T-helper 2 cell treated with Interferon-gamma antibody and Interleukin-4, amounts not matched to agents 5 μg/mL and 100 μg/mL, for 36 hours (primary cell): ENCODE data around the gene SLC9C1.

Experiments used
- DNase-seq: peaks from one replicate; pipeline ENCODE4 v3.0.0; 2021; ENCODE audit warnings: low spot score
- H3K27ac Mint-ChIP-seq: one replicate; pipeline ENCODE4 v1.8.0; 2021; ENCODE audit warnings: mild to moderate bottlenecking, mixed read lengths
- H3K27me3 Mint-ChIP-seq: one replicate; pipeline ENCODE4 v1.8.0; 2021; ENCODE audit warnings: low read depth, mixed read lengths
- H3K36me3 Mint-ChIP-seq: one replicate; pipeline ENCODE4 v1.8.0; 2021; ENCODE audit warnings: low read depth, mixed read lengths
- H3K4me1 Mint-ChIP-seq: one replicate; pipeline ENCODE4 v1.8.0; 2021; ENCODE audit warnings: low read depth, mixed read lengths
- H3K4me3 Mint-ChIP-seq: one replicate; pipeline ENCODE4 v1.8.0; 2022; ENCODE audit warnings: mild to moderate bottlenecking, moderate library complexity, mixed read lengths
- H3K9me3 Mint-ChIP-seq: one replicate; pipeline ENCODE4 v1.8.0; 2021; ENCODE audit warnings: mixed read lengths

SLC9C1 gene

DNA sequence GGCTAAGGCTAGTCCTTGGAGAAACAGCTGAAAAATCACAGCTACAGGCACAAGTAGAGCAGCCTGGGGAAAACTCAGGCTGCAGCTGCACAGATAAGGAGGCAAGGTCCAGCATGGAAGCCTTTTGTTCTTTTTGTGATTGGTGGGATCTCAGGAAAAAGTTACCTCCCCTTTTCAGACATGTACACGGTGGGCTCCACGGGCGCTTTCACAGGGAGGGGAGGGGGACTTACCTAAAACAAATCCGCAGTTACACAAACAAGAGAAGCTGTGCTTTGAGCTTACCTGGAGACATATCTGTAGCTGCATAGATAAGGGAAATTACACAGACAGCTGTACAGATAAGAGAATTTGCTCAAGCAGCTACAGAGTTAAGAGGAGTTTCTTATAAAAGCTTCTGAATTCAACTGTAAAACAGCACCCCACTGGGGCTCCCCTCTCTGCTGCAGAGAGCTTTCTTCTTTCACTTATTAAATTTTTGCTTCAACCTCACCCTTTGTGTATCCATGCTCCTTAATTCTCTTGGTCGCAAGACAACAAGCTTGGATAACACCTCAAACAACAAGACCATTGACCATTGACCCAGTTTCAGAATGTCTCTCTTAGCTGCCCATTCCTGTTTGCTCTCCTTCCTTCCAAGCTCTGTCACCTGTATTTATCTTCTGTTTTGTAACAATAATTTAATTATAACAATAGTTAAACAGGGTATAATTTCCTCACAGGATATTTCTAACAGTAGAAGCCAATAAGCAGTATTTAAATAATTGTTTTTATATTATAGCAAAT is 28.0 kb upstream of the SLC9C1 start:
- H3K27me3 Mint-ChIP-seq = peaks cover 8% of the 10 kb centered on the region
- DNase-seq = no peak
- H3K27ac Mint-ChIP-seq = no peak overlapping the region
- no peak overlapping the region for H3K4me3 Mint-ChIP-seq
- peaks cover 4% of the 10 kb centered on the region for H3K36me3 Mint-ChIP-seq
- H3K9me3 Mint-ChIP-seq = peaks cover 5% of the 10 kb centered on the region
- H3K4me1 Mint-ChIP-seq = peaks cover 18% of the 10 kb centered on the region

DNA sequence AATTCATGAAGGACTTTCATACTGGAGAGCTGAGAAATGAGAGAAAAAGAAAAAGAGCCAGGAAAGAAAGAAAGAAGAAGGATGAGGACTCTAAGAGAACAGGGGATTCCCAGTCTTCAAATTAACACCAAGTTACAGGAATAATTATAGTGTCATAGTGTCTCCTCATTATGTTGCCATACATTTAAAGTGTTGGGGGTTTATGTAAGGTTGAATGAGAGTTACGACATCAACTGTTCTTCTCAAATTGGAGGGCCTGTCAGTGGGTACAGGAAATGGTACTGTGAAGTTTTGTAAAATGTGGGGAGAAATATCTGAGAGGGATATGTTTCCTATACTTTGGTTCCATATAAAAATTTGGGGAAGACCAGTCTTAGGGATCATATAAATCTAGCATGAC is 26.7 kb upstream of the SLC9C1 start:
- Mint-ChIP-seq H3K4me1 (peaks cover 16% of the 10 kb centered on the region), H3K27ac (no peak overlapping the region), H3K27me3 (peaks cover 8% of the 10 kb centered on the region), H3K36me3 (peaks cover 7% of the 10 kb centered on the region), H3K4me3 (no peak overlapping the region), H3K9me3 (peaks cover 8% of the 10 kb centered on the region)
- DNase-seq = no peak

DNA sequence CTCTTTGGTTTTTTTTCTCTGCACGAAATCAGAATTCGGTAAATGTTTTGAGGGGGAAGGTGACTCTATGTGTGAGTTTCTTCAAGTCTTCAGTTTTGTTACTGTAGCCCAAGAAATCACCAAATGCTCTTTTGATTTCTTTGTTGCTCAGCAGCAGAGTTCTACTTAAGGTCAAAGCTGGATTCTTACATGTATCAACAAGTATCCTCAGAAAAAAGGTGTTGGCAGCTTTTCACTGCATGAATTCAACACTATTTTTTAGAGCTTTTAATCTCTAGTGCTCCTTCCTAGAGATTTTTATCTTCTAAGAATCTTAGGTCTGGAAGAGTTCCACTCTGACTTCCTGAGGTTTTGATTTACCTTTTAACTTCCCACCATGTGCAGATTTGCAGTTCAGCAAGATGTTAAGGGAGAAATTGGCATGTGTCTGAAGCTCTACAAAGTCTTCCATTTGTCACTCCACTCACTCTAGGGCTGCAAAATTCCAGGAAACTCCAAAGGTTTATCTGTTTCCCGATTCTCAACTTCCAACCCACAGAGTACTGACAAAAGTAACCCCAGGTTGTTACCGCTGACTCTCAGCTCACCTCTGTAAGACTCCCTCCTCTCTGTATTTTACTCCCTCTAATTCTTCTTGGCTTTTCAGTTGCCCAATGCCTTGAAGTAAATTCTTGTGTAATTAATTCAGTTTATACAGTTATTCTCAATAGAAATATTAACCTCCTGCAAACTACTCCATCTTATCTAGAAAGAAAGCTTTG is 25.7 kb upstream of the SLC9C1 start:
- Mint-ChIP-seq H3K36me3 (peaks cover 10% of the 10 kb centered on the region), H3K27me3 (peaks cover 8% of the 10 kb centered on the region), H3K4me3 (no peak overlapping the region), H3K9me3 (peaks cover 15% of the 10 kb centered on the region), H3K4me1 (peaks cover 16% of the 10 kb centered on the region), H3K27ac (no peak overlapping the region)
- no peak for DNase-seq

DNA sequence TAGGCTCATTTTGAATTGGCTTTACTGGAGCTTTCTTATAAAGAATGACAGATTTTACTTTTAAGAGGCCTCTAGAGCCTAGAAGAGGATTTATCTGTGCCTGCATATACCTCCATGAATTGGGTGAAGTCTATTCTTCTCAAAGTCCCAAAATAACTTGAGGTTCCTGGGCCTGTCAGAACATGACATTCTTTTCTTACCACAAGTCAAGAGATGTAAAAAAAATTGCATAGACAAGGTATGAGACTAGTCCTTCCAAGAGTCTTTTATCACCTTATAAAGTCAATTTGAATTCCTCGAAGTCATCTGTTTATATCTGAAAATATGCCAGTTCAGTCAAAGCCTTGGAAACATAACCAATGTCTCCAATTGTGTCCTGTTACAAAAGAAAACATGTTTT is 21.8 kb upstream of the SLC9C1 start:
- no peak overlapping the region for H3K4me3 Mint-ChIP-seq
- peaks cover 22% of the 10 kb centered on the region for H3K9me3 Mint-ChIP-seq
- H3K27me3 Mint-ChIP-seq = no peaks in the 10 kb centered on the region
- DNase-seq = no peak
- peaks cover 20% of the 10 kb centered on the region for H3K4me1 Mint-ChIP-seq
- peaks cover 13% of the 10 kb centered on the region for H3K36me3 Mint-ChIP-seq
- no peak overlapping the region for H3K27ac Mint-ChIP-seq

DNA sequence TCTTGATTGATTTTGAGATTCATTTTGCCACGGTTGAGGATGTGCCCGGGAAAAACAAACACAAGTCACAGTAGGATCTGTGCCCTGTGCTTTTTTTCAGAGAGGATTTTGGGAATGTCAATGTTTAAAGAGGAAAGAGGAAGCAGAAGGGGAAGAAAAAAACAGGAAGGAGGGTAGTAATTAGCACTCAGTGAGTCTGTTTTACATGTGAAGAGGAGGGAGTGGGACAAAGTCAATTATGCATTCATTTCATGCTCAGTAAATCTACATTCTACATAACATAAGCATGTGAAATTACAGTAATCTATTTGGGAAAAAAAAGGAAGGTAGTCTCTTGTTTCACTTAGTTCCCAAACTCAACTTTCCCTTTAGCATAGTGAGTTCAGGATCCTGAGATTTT is 20.6 kb upstream of the SLC9C1 start:
- Mint-ChIP-seq H3K27me3 (no peaks in the 10 kb centered on the region), H3K4me1 (peaks cover 13% of the 10 kb centered on the region), H3K36me3 (peaks cover 13% of the 10 kb centered on the region), H3K9me3 (peaks cover 22% of the 10 kb centered on the region), H3K27ac (no peak overlapping the region), H3K4me3 (no peak overlapping the region)
- no peak for DNase-seq

DNA sequence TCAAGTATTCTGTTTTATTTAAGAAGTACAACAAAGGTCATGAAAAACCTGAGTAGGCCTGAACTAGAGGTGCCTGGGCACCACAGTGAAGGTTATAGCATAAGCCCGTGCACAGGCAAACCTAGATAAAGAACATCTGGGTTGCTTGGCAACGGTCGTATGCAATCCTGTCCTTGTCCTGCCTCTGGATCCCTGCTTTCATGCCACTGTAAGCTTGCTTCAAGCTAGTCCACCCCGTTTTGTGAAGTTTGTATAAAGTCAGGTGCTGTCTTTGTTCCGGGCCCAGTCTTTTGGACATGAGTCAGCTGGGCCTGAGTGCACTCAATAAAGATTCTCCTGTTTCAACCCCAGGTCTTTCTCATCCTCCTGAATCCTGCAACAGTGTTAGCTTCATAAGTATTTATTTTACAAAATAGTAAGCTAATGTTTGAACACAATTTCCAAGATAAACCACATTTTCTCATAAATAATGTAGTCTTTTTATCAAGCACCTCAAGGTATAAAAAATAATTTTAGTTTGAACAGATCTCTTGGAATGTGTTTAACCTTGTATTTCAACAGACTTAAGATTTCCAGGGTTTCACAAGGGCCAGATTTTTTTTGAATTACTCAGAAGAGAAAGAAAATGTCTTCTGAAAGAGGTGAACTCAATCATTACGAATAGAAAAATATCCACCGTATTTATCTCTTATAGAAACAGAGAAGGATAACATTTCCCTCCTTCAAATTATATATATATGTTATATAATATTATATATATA is 14.3 kb upstream of the SLC9C1 start:
- H3K27me3 Mint-ChIP-seq = no peaks in the 10 kb centered on the region
- H3K27ac Mint-ChIP-seq = no peak overlapping the region
- DNase-seq = no peak
- no peak overlapping the region for H3K4me3 Mint-ChIP-seq
- H3K9me3 Mint-ChIP-seq = no peaks in the 10 kb centered on the region
- H3K4me1 Mint-ChIP-seq = peaks cover 7% of the 10 kb centered on the region
- H3K36me3 Mint-ChIP-seq = no peaks in the 10 kb centered on the region

DNA sequence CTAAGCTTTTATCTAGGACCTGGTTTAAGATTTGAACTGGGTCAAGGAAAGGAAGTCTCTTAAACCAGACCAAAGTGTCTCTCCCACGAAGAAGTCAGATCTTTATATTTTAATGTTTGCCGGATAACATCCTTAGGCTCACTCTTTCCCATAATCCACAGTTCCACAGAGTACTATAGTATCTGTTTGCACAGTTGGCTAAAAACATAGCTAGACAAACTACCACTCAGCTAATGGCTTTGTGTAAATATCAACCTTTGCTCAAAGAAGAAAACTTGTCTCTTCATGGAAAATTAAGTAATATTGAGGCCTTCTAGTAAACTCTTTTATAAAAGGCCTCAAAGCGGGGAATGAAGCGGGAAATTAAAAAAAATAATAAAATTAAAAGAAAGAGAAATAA is 13.5 kb upstream of the SLC9C1 start:
- no peaks in the 10 kb centered on the region for H3K36me3 Mint-ChIP-seq
- H3K9me3 Mint-ChIP-seq = no peaks in the 10 kb centered on the region

DNA sequence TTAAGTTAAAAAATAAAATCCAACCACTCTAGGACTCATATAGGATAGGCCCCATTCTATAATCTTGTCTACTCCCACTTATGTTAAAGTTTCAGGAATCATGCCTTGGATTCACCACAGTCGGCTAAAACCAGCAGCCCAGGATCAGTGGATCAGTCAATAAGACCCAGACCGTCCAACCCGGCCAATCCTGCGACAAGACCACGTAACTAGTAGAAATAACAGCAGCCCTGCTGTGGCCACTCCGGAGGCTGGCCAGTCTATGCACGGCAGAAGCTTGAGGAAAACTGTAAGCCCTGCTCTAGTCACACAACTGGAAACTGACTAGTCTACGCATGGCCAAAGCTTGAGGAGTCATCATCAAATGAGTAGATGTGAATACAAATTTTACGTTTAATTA is 12.8 kb upstream of the SLC9C1 start:
- DNase-seq = no peak
- Mint-ChIP-seq H3K27ac (no peak overlapping the region), H3K9me3 (no peaks in the 10 kb centered on the region), H3K27me3 (no peaks in the 10 kb centered on the region), H3K4me1 (peaks cover 2% of the 10 kb centered on the region), H3K4me3 (no peak overlapping the region), H3K36me3 (no peaks in the 10 kb centered on the region)

More for the DNA sequence above, 13.5 kb upstream of the SLC9C1 start:
- Mint-ChIP-seq H3K27me3 (no peaks in the 10 kb centered on the region), H3K4me3 (no peak overlapping the region), H3K27ac (no peak overlapping the region), H3K4me1 (no peaks in the 10 kb centered on the region)
- DNase-seq = no peak

DNA sequence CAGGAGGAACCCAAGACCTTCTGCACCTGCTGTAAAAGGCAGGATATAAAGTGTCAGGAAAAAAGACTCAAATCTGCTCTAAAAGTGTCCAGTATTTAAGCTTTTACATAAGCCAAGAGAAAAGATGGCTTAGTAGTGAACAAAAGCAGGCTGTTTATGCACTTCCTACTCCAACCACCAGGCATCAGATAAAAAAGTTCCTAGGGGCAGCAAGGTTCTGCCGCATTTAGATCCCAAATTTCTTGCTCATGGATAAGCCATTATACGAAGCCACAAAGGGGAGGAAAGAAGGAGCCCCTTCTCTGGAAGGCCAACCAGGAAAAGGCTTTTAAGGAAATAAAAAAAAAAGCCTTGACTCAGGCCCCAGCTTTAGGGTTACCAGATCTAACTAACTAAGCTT is 10.6 kb upstream of the SLC9C1 start:
- Mint-ChIP-seq H3K27me3 (no peaks in the 10 kb centered on the region), H3K9me3 (no peaks in the 10 kb centered on the region)

DNA sequence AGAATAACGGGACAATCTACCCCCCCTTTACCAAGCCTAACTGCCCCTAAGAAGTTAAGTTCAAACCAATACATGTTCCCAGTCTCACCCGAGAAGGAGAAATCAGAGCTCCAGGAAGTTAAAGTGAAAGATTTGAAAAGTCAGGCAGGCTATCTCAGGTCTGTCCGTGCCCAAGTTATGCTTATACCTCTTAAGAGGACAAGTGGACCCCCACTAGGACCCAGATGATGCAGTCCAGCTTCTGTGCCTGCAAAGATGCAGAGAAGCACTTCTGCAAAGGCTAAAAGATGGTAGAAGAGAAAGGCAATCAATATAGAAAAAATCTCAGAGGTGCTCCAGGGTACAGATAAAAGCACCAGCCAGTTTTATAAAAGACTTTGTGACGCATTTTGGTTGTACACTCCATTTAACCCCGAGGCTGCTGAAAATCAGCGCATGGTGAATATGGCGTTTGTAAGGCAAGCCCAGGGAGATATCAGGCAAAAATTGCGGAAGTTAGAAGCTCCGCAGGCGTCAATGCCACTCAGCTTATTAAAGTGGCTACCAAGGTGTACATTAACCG is 9.8 kb upstream of the SLC9C1 start:
- H3K4me3 Mint-ChIP-seq = no peak overlapping the region
- H3K36me3 Mint-ChIP-seq = no peaks in the 10 kb centered on the region
- H3K27ac Mint-ChIP-seq = no peak overlapping the region
- no peak for DNase-seq
- no peaks in the 10 kb centered on the region for H3K9me3 Mint-ChIP-seq
- H3K27me3 Mint-ChIP-seq = no peaks in the 10 kb centered on the region
- H3K4me1 Mint-ChIP-seq = peaks cover 6% of the 10 kb centered on the region

More for the DNA sequence above, 10.6 kb upstream of the SLC9C1 start:
- peaks cover 4% of the 10 kb centered on the region for H3K4me1 Mint-ChIP-seq
- no peak for DNase-seq
- H3K36me3 Mint-ChIP-seq = no peaks in the 10 kb centered on the region
- H3K4me3 Mint-ChIP-seq = no peak overlapping the region
- H3K27ac Mint-ChIP-seq = no peak overlapping the region

DNA sequence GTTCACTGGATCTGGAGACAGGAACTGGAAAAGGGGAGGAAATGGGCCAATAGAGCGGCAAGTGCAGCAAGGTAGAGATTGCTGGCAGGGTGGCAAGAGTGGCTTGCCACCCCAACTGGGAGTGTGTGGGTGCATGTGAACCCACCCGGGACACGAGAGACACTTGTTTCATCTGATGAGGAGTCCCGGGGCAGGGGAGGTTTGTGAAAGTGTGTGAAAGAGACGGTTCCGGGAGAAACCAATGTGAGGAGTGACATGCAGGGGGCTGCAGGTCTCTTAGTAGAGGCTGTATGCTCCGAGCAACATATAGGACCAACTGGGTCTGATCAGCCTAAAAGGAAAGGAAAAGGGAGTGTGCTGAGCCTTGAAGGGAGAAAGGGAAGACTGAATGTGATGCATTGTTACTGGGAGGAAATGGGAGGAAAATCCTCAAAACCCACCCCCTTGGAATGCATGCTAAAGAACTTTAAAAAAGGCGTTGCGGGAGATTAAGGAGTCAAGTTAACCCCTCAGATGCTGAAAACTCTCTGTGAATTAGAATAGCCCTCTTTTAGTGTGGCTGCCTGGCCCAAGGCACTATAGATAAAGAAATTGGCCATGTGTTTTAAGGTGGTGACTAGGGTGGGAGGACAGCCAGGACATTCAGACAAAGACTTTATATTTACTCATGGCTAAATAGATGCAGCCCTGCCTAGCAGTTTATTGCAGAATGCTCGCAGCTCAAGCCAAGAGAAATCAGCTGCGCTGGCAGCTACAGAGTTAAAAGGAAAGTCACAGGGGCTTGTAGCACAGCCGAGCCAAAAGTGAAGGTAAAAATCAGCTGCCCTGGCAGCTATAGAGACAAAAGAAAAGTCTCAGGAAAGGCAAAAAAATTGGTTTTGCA is 9.1 kb upstream of the SLC9C1 start:
- H3K4me3 Mint-ChIP-seq = no peak overlapping the region
- no peaks in the 10 kb centered on the region for H3K36me3 Mint-ChIP-seq
- H3K4me1 Mint-ChIP-seq = peaks cover 13% of the 10 kb centered on the region
- H3K27me3 Mint-ChIP-seq = no peaks in the 10 kb centered on the region
- no peak for DNase-seq
- no peak overlapping the region for H3K27ac Mint-ChIP-seq
- H3K9me3 Mint-ChIP-seq = no peaks in the 10 kb centered on the region

DNA sequence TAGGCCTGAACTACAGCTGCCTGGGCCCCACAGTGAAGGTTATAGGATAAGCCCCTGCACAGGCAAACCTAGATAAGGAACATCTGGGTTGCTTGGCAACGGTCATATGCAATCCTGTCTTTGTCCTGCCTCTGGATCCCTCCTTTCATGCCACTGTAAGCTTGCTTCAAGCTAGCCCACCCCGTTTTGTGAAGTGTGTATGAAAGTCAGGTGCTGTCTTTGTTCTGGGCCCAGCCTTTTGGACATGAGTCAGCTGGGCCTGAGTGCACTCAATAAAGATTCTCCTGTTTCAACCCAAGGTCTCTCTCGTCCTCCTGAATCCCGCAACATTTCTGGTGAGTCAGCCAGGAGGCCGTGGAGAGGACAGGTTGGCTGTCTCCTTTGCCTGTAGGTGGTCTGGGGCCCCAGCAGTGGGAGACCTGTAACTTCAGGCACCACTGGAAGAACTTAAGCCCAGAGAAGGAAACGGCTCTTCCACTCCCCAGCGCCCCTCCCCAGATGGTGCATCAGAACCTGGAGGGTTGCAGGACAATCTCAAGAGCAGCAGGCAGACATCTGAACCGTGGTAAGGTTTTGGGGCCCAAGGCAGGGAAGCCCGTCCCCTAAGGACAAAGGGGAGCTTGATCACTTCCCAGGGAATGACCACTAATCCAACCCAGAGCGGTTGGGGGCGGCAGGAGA is 8.3 kb upstream of the SLC9C1 start:
- Mint-ChIP-seq H3K27ac (no peak overlapping the region), H3K4me1 (peaks cover 19% of the 10 kb centered on the region), H3K9me3 (no peaks in the 10 kb centered on the region), H3K4me3 (no peak overlapping the region), H3K36me3 (no peaks in the 10 kb centered on the region), H3K27me3 (no peaks in the 10 kb centered on the region)
- DNase-seq = no peak

DNA sequence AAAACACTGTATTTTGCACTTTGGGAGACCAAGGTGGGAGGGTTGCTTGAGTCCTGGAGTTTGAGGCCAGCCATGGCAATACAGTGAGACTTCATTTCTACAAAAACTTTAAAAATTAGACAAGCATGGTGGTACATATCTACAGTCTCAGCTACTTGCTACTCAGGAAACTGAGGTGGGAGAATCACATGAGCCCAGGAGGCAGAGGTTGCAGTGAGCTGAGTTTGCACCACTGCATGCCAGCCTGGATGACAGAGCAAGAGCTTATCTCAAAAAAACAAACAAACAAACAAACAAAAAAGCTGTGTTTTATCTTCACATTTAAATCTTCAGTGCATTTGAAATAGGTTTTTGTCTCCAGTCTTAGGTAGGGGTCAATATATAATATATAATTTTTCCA is 4.8 kb upstream of the SLC9C1 start:
- Mint-ChIP-seq H3K36me3 (peaks cover 3% of the 10 kb centered on the region), H3K9me3 (no peaks in the 10 kb centered on the region), H3K4me1 (peaks cover 37% of the 10 kb centered on the region), H3K27ac (peak overlapping the region; percentile 51), H3K27me3 (no peaks in the 10 kb centered on the region), H3K4me3 (peak overlapping the region; percentile 2)
- DNase-seq = no peak
